OCI-LY1 (cell line): Measurements from ENCODE around the gene ZNF804B.

ENCODE experiments used
- H2AFZ ChIP-seq: fragments of 200-600 bp; sonication (generic), shearing (Covaris generic); 2 replicates; pipeline ENCODE4 v1.6.0; 2014; ENCODE audit warnings: antibody characterized with exemption, mild to moderate bottlenecking, low read length
- H3F3A ChIP-seq: fragments of 200-600 bp; sonication (generic), shearing (Covaris generic); 2 replicates; pipeline ENCODE4 v1.6.0; 2014; ENCODE audit warnings: mild to moderate bottlenecking, antibody characterized with exemption, low read length, moderate library complexity; ENCODE audit not compliant: insufficient read depth
- H3K27ac ChIP-seq: fragments of 200-600 bp; sonication (generic); 2 replicates; pipeline ENCODE4 v1.5.1; 2014; ENCODE audit warnings: low read length, mixed run types, mild to moderate bottlenecking, low read depth; ENCODE audit not compliant: poor library complexity, severe bottlenecking
- H3K27me3 ChIP-seq: fragments of 200-600 bp; sonication (generic); 2 replicates; pipeline ENCODE4 v1.6.0; 2014; ENCODE audit warnings: antibody characterized with exemption, mild to moderate bottlenecking, low read length, moderate library complexity; ENCODE audit not compliant: insufficient read depth
- H3K36me3 ChIP-seq: fragments of 200-600 bp; sonication (generic); 2 replicates; pipeline ENCODE4 v1.6.1; 2014; ENCODE audit warnings: mild to moderate bottlenecking, antibody characterized with exemption, low read length, moderate library complexity, mixed read lengths; ENCODE audit not compliant: insufficient read depth
- H3K4me1 ChIP-seq: fragments of 200-600 bp; sonication (generic); 2 replicates; pipeline ENCODE4 v1.5.1; 2014; ENCODE audit warnings: mild to moderate bottlenecking, low read length, moderate library complexity; ENCODE audit not compliant: insufficient read depth, severe bottlenecking
- H3K4me2 ChIP-seq: fragments of 200-600 bp; sonication (generic), shearing (Covaris generic); 2 replicates; pipeline ENCODE4 v1.6.1; 2014; ENCODE audit warnings: low read length
- H3K4me3 ChIP-seq: fragments of 200-600 bp; sonication (generic); 2 replicates; pipeline ENCODE4 v1.5.1; 2014; ENCODE audit warnings: low read length, low read depth, mild to moderate bottlenecking, mixed read lengths; ENCODE audit not compliant: poor library complexity, severe bottlenecking
- H3K79me2 ChIP-seq: fragments of 200-600 bp; shearing (Covaris generic); 2 replicates; pipeline ENCODE4 v1.6.1; 2016; ENCODE audit warnings: mixed run types, low read length, mixed read lengths; ENCODE audit not compliant: insufficient read depth
- H3K9ac ChIP-seq: fragments of 200-600 bp; sonication (generic), shearing (Covaris generic); 2 replicates; pipeline ENCODE4 v1.6.1; 2014; ENCODE audit warnings: mild to moderate bottlenecking, low read length, mixed read lengths
- H3K9me2 ChIP-seq: fragments of 200-600 bp; sonication (generic), shearing (Covaris generic); 2 replicates; pipeline ENCODE4 v1.6.1; 2014; ENCODE audit warnings: low read depth, mild to moderate bottlenecking, low read length, mixed read lengths
- H3K9me3 ChIP-seq: fragments of 200-600 bp; shearing (Covaris generic); 2 replicates; pipeline ENCODE4 v1.6.1; 2014; ENCODE audit warnings: low read length, mixed read lengths
- H4K20me1 ChIP-seq: fragments of 200-600 bp; sonication (generic), shearing (Covaris generic); 2 replicates; pipeline ENCODE4 v1.6.0; 2016; ENCODE audit warnings: mild to moderate bottlenecking, low read length; ENCODE audit not compliant: insufficient read depth
- EZH2 ChIP-seq: fragments of 200-600 bp; sonication (generic), shearing (Covaris generic); IDR thresholded peaks from 2 replicates; pipeline ENCODE4 v1.8.0; 2017; ENCODE audit warnings: borderline replicate concordance, mixed run types, mild to moderate bottlenecking, antibody characterized with exemption, low read length, moderate library complexity, mixed read lengths
- TF ChIP-seq, protein P1 (sequence below): fragments of 200-600 bp; sonication (generic), shearing (Covaris generic); IDR thresholded peaks from 2 replicates; pipeline ENCODE4 v1.5.1; 2017; ENCODE audit warnings: mild to moderate bottlenecking, antibody characterized with exemption, low read length, moderate library complexity, mixed read lengths

Gene ZNF804B

DNA sequence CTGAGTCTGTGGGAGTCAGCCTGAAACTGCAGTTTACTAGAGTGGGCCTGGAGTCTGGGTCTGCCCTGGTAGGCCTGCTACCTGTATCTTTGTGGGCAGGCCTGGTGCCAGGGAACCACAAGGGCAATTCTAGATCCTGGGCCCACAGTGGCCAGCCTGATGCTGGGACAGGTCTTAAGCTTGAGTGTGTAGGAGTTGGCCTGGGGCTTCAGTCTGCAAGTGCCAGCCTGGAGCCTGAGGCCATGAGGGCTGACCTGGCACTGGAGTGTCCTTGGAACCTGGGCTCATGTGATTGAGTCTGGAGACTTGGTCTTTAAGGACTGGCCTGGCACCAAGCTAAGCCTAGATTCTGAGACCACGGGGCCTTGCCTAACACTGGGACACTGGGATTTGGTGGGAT lies 281.7 kb downstream of the ZNF804B start:
- Histone ChIP-seq H3F3A (no peaks in the 10 kb centered on the region), H2AFZ (no peak overlapping the region), H3K36me3 (no peaks in the 10 kb centered on the region), H3K79me2 (no peaks in the 10 kb centered on the region), H3K4me1 (no peaks in the 10 kb centered on the region), H3K9me3 (no peaks in the 10 kb centered on the region), H3K9ac (no peak overlapping the region), H3K4me2 (no peak overlapping the region), H3K27ac (no peak overlapping the region), H3K9me2 (no peaks in the 10 kb centered on the region), H3K4me3 (no peak overlapping the region), H4K20me1 (no peaks in the 10 kb centered on the region), H3K27me3 (no peaks in the 10 kb centered on the region)
- TF ChIP-seq, protein P1, sequence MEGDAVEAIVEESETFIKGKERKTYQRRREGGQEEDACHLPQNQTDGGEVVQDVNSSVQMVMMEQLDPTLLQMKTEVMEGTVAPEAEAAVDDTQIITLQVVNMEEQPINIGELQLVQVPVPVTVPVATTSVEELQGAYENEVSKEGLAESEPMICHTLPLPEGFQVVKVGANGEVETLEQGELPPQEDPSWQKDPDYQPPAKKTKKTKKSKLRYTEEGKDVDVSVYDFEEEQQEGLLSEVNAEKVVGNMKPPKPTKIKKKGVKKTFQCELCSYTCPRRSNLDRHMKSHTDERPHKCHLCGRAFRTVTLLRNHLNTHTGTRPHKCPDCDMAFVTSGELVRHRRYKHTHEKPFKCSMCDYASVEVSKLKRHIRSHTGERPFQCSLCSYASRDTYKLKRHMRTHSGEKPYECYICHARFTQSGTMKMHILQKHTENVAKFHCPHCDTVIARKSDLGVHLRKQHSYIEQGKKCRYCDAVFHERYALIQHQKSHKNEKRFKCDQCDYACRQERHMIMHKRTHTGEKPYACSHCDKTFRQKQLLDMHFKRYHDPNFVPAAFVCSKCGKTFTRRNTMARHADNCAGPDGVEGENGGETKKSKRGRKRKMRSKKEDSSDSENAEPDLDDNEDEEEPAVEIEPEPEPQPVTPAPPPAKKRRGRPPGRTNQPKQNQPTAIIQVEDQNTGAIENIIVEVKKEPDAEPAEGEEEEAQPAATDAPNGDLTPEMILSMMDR: no peak
- TF ChIP-seq EZH2: no peak

DNA sequence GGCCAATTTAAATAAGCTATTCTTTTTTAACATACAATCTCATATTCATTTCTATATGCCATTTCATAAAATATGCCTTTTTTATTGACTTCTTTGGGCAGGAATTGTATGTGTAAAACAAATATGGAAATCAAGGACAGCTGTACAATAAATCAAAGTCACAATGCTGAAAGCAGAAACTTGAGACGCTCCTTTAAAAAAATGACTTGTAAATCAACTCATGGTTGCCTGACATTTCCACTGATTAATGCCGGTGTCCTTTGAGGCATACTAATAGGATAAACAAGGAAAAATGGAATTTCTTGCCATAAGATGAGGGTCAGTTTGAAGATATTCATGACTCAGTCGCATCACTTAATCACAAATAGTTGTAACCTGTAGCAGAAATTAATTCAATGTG lies 283.4 kb downstream of the ZNF804B start:
- Histone ChIP-seq H3K9me3 (no peaks in the 10 kb centered on the region), H3K27me3 (no peaks in the 10 kb centered on the region), H4K20me1 (no peaks in the 10 kb centered on the region), H3K4me1 (no peaks in the 10 kb centered on the region), H2AFZ (no peak overlapping the region), H3F3A (no peaks in the 10 kb centered on the region), H3K4me2 (no peak overlapping the region), H3K9me2 (no peaks in the 10 kb centered on the region), H3K36me3 (no peaks in the 10 kb centered on the region), H3K27ac (no peak overlapping the region), H3K4me3 (no peak overlapping the region), H3K79me2 (no peaks in the 10 kb centered on the region), H3K9ac (no peak overlapping the region)
- TF ChIP-seq EZH2: no peak
- TF ChIP-seq, protein P1: no peak

DNA sequence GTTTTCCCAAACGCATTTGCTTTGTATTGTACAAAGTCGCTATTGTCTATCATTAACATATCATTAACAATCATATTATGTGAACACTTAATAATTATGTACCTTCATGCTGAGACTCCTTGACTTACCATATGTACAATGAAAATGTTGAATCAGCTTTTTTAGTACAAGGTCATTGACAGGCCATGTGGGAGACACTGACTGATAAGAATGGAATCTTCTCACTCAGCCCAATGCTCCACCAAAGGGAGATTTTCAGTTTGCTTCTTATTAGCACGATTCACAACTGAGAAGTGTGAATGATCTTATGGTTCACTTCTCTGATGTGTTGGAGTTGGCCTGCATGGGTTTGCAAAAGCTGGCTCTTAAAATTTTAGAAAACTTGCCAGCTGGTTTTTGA lies 289.5 kb downstream of the ZNF804B start:
- no peaks in the 10 kb centered on the region for H4K20me1 ChIP-seq
- no peak overlapping the region for H3K9ac ChIP-seq
- TF ChIP-seq, protein P1: no peak
- no peak for TF ChIP-seq EZH2
- H3K36me3 ChIP-seq: no peaks in the 10 kb centered on the region
- H3K9me2 ChIP-seq: no peaks in the 10 kb centered on the region
- H3K4me1 ChIP-seq: no peaks in the 10 kb centered on the region
- H3K9me3 ChIP-seq: no peaks in the 10 kb centered on the region
- no peak overlapping the region for H3K27ac ChIP-seq
- no peak overlapping the region for H3K4me3 ChIP-seq
- no peaks in the 10 kb centered on the region for H3F3A ChIP-seq
- H3K27me3 ChIP-seq: no peaks in the 10 kb centered on the region
- H2AFZ ChIP-seq: no peak overlapping the region
- no peak overlapping the region for H3K4me2 ChIP-seq
- no peaks in the 10 kb centered on the region for H3K79me2 ChIP-seq
